ENCODE data around the gene FNDC8. TPM values are rescaled to one million over a fixed set of nuclear protein-coding genes. Genes with fewer than 3 reads are reported as not detected.
"Not testable (repeated sequence)": the region's sequence is repeated elsewhere in the genome, so short reads cannot be mapped to it uniquely, and the experiment has no call there.

Gene FNDC8
- total RNA-seq, 2 experiments from 2014 or later = not detected

- DNase-seq (ENCODE audit: low spot score) = no peak
- Histone ChIP-seq H3K9me3 (ENCODE audit: low read length) (no peaks in the 10 kb centered on the region), H3K79me2 (ENCODE audit: insufficient read depth, low read depth, low read length) (no peaks in the 10 kb centered on the region), H2AFZ (ENCODE audit: low read length) (no peak overlapping the region), H3K9me2 (ENCODE audit: insufficient read depth, low read length) (no peaks in the 10 kb centered on the region), H3K27ac (ENCODE audit: low read depth, low read length, poor library complexity, severe bottlenecking) (no peak overlapping the region), H3K36me3 (ENCODE audit: insufficient read depth, low read length) (no peaks in the 10 kb centered on the region), H3K4me1 (ENCODE audit: insufficient read depth, low read length, poor library complexity, severe bottlenecking) (no peaks in the 10 kb centered on the region), H3K4me3 (ENCODE audit: low read depth, low read length, poor library complexity, severe bottlenecking) (no peak overlapping the region), H3K4me2 (ENCODE audit: low read length) (no peak overlapping the region), H4K20me1 (ENCODE audit: insufficient read depth, low read length) (no peaks in the 10 kb centered on the region)
- POLR2A ChIA-PET = no interaction called here
- no TSS peak for BruUV-seq (replicated peaks)
- CTCF ChIA-PET (ENCODE audit: unreplicated experiment) = no interaction called here
- intact Hi-C loops (cut with micrococcal nuclease; ENCODE audit: unreplicated experiment) = loop anchor here (10.0 kb wide), 1 partner anchor 363 kb away; the partner anchor contains the start of gene SLFN12L
- TF ChIP-seq EZH2phosphoT487 (IDR thresholded peaks at IDR 0.05; ENCODE audit: borderline replicate concordance, low read depth, low read length) (no peak), CTCF (conservative IDR thresholded peaks at IDR 0.05; ENCODE audit: low read length) (0 out of 2 replicates have a peak, but pooled peaks have one; percentile 2)
These were observed 50.4 kb downstream of the FNDC8 start for GRCh38 chr17:35171834-35172233.

GRCh38 chr17:35172321-35172720 lies 50.9 kb downstream of the FNDC8 start:
- H2AFZ ChIP-seq (ENCODE audit: low read length); H3K4me3 ChIP-seq (ENCODE audit: low read depth, low read length, poor library complexity, severe bottlenecking); H3K9me3 ChIP-seq (ENCODE audit: low read length); CTCF ChIA-PET (ENCODE audit: unreplicated experiment); BruUV-seq (replicated peaks); H3K9me2 ChIP-seq (ENCODE audit: insufficient read depth, low read length); H3K36me3 ChIP-seq (ENCODE audit: insufficient read depth, low read length); H4K20me1 ChIP-seq (ENCODE audit: insufficient read depth, low read length); H3K4me1 ChIP-seq (ENCODE audit: insufficient read depth, low read length, poor library complexity, severe bottlenecking); H3K27ac ChIP-seq (ENCODE audit: low read depth, low read length, poor library complexity, severe bottlenecking); POLR2A ChIA-PET; H3K4me2 ChIP-seq (ENCODE audit: low read length); H3K79me2 ChIP-seq (ENCODE audit: insufficient read depth, low read depth, low read length); DNase-seq (ENCODE audit: low spot score): not testable (repeated sequence)
- intact Hi-C loops (cut with micrococcal nuclease; ENCODE audit: unreplicated experiment) = loop anchor here (10.0 kb wide), 1 partner anchor 362 kb away; the partner anchor contains the start of gene SLFN12L

GRCh38 chr17:35174835-35175334 lies 53.5 kb downstream of the FNDC8 start:
- H3K9me2 ChIP-seq (ENCODE audit: insufficient read depth, low read length) = no peaks in the 10 kb centered on the region
- no peak overlapping the region for H3K4me3 ChIP-seq (ENCODE audit: low read depth, low read length, poor library complexity, severe bottlenecking)
- no peaks in the 10 kb centered on the region for H4K20me1 ChIP-seq (ENCODE audit: insufficient read depth, low read length)
- DNase-seq (ENCODE audit: low spot score) = no peak
- CTCF ChIA-PET (ENCODE audit: unreplicated experiment) = no interaction called here
- H3K79me2 ChIP-seq (ENCODE audit: insufficient read depth, low read depth, low read length) = no peaks in the 10 kb centered on the region
- H2AFZ ChIP-seq (ENCODE audit: low read length) = no peak overlapping the region
- intact Hi-C loops (cut with micrococcal nuclease; ENCODE audit: unreplicated experiment) = loop anchor here (10.0 kb wide), 1 partner anchor 360 kb away; the partner anchor contains the start of gene SLFN12L
- no peaks in the 10 kb centered on the region for H3K9me3 ChIP-seq (ENCODE audit: low read length)
- TF ChIP-seq CTCF (conservative IDR thresholded peaks at IDR 0.05; ENCODE audit: low read length) (no peak), EZH2phosphoT487 (IDR thresholded peaks at IDR 0.05; ENCODE audit: borderline replicate concordance, low read depth, low read length) (no peak)
- no peaks in the 10 kb centered on the region for H3K36me3 ChIP-seq (ENCODE audit: insufficient read depth, low read length)
- BruUV-seq (replicated peaks) = no TSS peak
- no peaks in the 10 kb centered on the region for H3K4me1 ChIP-seq (ENCODE audit: insufficient read depth, low read length, poor library complexity, severe bottlenecking)
- POLR2A ChIA-PET = interaction anchor here (0.6 kb wide), 1 partner anchor 209 kb away, joined by 4 read pairs; no protein-coding TSS in a partner anchor
- no peak overlapping the region for H3K27ac ChIP-seq (ENCODE audit: low read depth, low read length, poor library complexity, severe bottlenecking)
- H3K4me2 ChIP-seq (ENCODE audit: low read length) = no peak overlapping the region

Data from OCI-LY7 (cell line).